ENCODE measurements around the gene DDX41. TPM values are rescaled to one million over a fixed set of nuclear protein-coding genes. Genes with fewer than 3 reads are reported as not detected.

Gene DDX41
- total RNA-seq, 6 donors from 2014 or later = 82.0 to 150 (median 91.9) TPM

DNA sequence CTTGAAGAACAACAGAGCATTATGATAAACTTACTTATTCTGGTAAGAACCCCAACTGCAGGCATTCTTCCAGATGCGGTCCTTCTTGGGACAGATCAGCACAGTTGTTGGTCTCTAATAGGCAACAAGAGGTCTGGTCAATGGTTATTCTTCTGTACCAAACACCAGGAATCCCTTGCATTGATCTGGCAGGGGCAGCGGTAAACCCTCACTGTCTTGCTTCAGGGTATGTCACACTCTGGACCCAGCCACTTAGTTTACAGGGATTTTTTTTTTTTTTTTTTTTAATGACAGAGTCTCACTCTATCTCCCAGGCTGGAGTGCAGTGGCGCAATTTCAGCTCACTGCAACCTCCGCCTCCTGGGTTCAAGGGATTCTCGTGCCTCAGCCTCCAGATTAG is 38.9 kb upstream of the DDX41 start:
- Histone ChIP-seq H3K4me1 (peaks cover 13 to 31% (median 24%) of the 10 kb centered on the region in 4 donors), H3K36me3 (peaks cover 0 to 11% (median 2%) of the 10 kb centered on the region in 4 donors), H3K9me3 (no peaks in the 10 kb centered on the region), H3K27ac (no peak overlapping the region), H3K27me3 (no peaks in the 10 kb centered on the region), H3K4me3 (no peak overlapping the region)
- DNase-seq (no peak), ATAC-seq (ENCODE audit: low FRiP score in 2 of 2) (no peak)
- TF ChIP-seq, protein P1, sequence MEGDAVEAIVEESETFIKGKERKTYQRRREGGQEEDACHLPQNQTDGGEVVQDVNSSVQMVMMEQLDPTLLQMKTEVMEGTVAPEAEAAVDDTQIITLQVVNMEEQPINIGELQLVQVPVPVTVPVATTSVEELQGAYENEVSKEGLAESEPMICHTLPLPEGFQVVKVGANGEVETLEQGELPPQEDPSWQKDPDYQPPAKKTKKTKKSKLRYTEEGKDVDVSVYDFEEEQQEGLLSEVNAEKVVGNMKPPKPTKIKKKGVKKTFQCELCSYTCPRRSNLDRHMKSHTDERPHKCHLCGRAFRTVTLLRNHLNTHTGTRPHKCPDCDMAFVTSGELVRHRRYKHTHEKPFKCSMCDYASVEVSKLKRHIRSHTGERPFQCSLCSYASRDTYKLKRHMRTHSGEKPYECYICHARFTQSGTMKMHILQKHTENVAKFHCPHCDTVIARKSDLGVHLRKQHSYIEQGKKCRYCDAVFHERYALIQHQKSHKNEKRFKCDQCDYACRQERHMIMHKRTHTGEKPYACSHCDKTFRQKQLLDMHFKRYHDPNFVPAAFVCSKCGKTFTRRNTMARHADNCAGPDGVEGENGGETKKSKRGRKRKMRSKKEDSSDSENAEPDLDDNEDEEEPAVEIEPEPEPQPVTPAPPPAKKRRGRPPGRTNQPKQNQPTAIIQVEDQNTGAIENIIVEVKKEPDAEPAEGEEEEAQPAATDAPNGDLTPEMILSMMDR (IDR thresholded peaks at IDR 0.05) = no peak
- TF ChIP-seq POLR2AphosphoS5 (IDR thresholded peaks at IDR 0.05) = no peak
- WGBS, 2 donors = 94 to 95% methylated on average over 5 of the region's 5 CpGs

DNA sequence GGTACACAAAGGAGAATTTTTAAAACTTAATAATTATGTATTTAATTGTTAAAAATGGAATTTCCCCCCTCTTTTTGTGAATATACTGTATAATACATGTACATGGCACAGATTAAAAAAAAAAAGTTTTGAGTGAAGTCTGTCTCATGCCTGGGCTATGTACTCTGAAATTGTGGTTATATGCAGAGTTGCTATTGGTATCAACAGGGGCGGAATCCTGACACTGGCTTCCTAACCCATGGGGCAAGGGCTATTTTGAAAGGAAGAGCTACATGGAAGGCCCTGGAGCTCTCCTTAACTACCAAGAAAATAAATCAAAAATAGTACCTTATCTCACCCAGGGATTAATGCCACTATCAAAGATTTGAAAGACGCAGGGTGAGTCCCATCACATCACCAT is 38.5 kb upstream of the DDX41 start:
- no peak for TF ChIP-seq EP300 (IDR thresholded peaks at IDR 0.05)
- no peak for TF ChIP-seq POLR2A (IDR thresholded peaks at IDR 0.05)
- TF ChIP-seq POLR2AphosphoS5 (IDR thresholded peaks at IDR 0.05) = no peak
- TF ChIP-seq, protein P1 (IDR thresholded peaks at IDR 0.05) = no peak
- no peaks in the 10 kb centered on the region for H3K9me3 ChIP-seq
- no peak for ATAC-seq (ENCODE audit: low FRiP score in 2 of 2)
- H3K36me3 ChIP-seq = peaks cover 0 to 15% (median 2%) of the 10 kb centered on the region in 4 donors
- no peak for DNase-seq
- no peaks in the 10 kb centered on the region for H3K27me3 ChIP-seq
- H3K4me1 ChIP-seq = peaks cover 13 to 31% (median 24%) of the 10 kb centered on the region in 4 donors
- WGBS, 2 donors = 100% methylated on average over 2 of the region's 2 CpGs
- H3K4me3 ChIP-seq = peak overlapping the region in 2 of 4 donors; percentile 98 to 100
- no peak overlapping the region for H3K27ac ChIP-seq

DNA sequence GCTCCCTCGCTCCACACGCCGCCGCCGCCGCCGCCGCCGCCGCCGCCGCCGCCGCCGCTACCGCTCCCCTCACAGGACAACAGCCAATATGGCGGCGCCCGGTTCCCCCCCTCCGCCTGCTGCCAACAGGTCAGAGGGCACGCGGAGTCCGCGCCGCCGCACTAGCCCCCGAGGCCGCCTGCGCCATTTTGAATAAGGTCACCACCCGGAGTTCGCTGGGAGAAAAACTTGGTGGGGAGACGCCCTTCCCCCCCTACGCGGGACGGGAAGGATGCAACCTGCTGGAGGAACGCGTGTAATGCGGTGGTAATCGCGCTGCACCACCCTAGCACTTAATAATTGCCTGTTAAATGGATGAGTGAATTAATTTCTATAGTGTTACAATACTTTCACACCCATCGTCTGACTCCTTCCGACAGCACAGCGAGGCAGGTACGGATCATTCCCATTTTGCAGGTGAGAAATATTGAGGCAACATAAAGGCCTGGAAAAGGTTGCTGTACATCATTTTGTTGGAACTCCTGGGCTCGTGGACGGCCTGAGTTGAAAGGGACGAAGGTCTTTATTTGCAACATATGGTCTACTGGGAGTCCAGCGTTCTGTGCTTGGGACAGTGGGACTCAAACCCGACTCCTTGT is 37.8 kb upstream of the DDX41 start, which contains the start of gene FAM193B:
FAM193B (minus strand) TSS at position 90 of the 638 bp plus-strand sequence. CDS start 105 bp downstream, outside the sequence.
- H3K27ac ChIP-seq = peak within 1 kb of the TSS; percentile 75 to 90 (median 84)
- H3K36me3 ChIP-seq = peaks cover 0 to 17% (median 2%) of the 10 kb centered on the region in 4 donors
- TF ChIP-seq EP300 (IDR thresholded peaks at IDR 0.05) = no peak
- TF ChIP-seq POLR2A (IDR thresholded peaks at IDR 0.05) = peak in 1 of 4 donors; percentile 44
- peak; percentile 62 to 65 for TF ChIP-seq POLR2AphosphoS5 (IDR thresholded peaks at IDR 0.05)
- TF ChIP-seq, protein P1 (IDR thresholded peaks at IDR 0.05) = peak in 4 of 6 experiments; percentile 25 to 65 (median 32)
- H3K4me1 ChIP-seq = peaks cover 13 to 31% (median 24%) of the 10 kb centered on the region in 4 donors
- peak within 1 kb of the TSS; percentile 76 to 100 (median 98) for H3K4me3 ChIP-seq
- ATAC-seq (ENCODE audit: low FRiP score in 2 of 2) = peak; percentile 95 to 98
- 15 to 24% methylated on average over 18 to 31 of the region's 49 CpGs for WGBS, 2 donors
- H3K27me3 ChIP-seq = no peaks in the 10 kb centered on the region
- H3K9me3 ChIP-seq = no peaks in the 10 kb centered on the region
- DNase-seq = peak; percentile 95 to 99

DNA sequence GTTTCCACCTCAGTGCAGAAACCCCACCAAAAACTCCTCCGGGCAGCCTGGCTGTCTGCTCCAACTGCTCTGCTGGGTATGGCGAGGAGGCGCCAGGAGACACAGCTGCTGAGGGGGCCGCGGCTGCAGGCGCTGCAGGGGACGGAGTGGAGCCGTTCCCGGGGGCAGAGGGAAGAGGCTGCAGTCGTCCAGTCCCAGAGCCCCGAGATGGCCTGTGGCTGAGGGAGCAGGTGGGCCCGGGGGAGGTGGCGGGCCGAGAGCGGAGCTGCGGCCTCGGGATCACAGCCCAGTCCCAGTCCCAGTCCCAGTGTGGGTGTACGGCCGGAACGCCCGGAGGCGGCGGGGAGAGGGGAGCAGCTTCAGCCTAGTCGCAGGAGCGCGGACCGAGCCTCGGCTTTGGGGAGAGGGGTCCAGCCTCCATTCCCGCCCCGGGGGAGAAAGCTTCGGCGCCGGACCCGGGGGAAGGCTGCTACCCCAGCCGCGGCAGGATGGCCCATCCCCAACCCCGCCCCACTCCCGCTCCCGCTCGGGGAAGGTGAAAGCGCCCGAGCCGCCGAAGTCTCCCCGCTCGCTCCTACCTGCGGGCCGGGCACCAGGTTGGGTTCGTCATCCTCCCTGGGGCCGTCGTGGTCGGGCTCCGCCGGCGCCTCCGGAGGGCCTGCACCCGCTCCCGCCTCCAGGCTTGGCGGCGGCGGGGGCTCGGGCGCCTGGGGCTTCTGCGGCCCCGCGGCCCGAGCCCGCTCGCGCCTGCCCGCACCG is 37.1 kb upstream of the DDX41 start:
- peaks cover 14 to 31% (median 24%) of the 10 kb centered on the region in 4 donors for H3K4me1 ChIP-seq
- peak in 1 of 2 donors; percentile 24 for DNase-seq
- H3K36me3 ChIP-seq = peaks cover 0 to 17% (median 2%) of the 10 kb centered on the region in 4 donors
- H3K27me3 ChIP-seq = no peaks in the 10 kb centered on the region
- 0% methylated on average over 2 to 23 of the region's 72 CpGs for WGBS, 2 donors
- peak overlapping the region; percentile 76 to 100 (median 98) for H3K4me3 ChIP-seq
- ATAC-seq (ENCODE audit: low FRiP score in 2 of 2) = peak; percentile 44 to 47
- peak overlapping the region; percentile 75 to 90 (median 84) for H3K27ac ChIP-seq
- no peak for TF ChIP-seq POLR2A (IDR thresholded peaks at IDR 0.05)
- no peak for TF ChIP-seq POLR2AphosphoS5 (IDR thresholded peaks at IDR 0.05)
- TF ChIP-seq EP300 (IDR thresholded peaks at IDR 0.05) = no peak
- TF ChIP-seq, protein P1 (IDR thresholded peaks at IDR 0.05) = no peak
- no peaks in the 10 kb centered on the region for H3K9me3 ChIP-seq
